PFSK-1 (cell line): ENCODE measurements around the gene ZNF37A.

Experiments
- FOXP2 ChIP-seq: optimal IDR thresholded peaks from 2 replicates; pipeline ENCODE3; 2011; ENCODE audit warnings: borderline replicate concordance, control low read depth, inconsistent platforms; ENCODE audit not compliant: insufficient read depth; ENCODE audit errors: extremely low read length, extremely low read depth
- POLR2AphosphoS5 ChIP-seq: IDR thresholded peaks from 2 replicates; pipeline ENCODE4 v1.6.1; 2012; ENCODE audit warnings: low read depth, mild to moderate bottlenecking, control low read depth, low read length, moderate library complexity
- SIN3A ChIP-seq: IDR thresholded peaks from 2 replicates; pipeline ENCODE4 v1.6.1; 2012; ENCODE audit warnings: mild to moderate bottlenecking, low read length, moderate library complexity, borderline replicate concordance; ENCODE audit not compliant: insufficient read depth
- TAF1 ChIP-seq: IDR thresholded peaks from 2 replicates; pipeline ENCODE4 v1.6.1; 2012; ENCODE audit warnings: low read length, control low read depth, borderline replicate concordance; ENCODE audit not compliant: insufficient read depth
- TF ChIP-seq, protein P1 (sequence below), 2 experiments: IDR thresholded peaks; 2 replicates each; pipeline versions ENCODE4 v1.6.1 to v1.8.0; 2011 to 2012; ENCODE audit warnings: low read depth in 2 of 2, low read length in 2 of 2, control low read depth in 1 of 2, inconsistent platforms in 1 of 2, mild to moderate bottlenecking in 1 of 2, moderate library complexity in 1 of 2; ENCODE audit not compliant: insufficient read depth in 1 of 2

DNA sequence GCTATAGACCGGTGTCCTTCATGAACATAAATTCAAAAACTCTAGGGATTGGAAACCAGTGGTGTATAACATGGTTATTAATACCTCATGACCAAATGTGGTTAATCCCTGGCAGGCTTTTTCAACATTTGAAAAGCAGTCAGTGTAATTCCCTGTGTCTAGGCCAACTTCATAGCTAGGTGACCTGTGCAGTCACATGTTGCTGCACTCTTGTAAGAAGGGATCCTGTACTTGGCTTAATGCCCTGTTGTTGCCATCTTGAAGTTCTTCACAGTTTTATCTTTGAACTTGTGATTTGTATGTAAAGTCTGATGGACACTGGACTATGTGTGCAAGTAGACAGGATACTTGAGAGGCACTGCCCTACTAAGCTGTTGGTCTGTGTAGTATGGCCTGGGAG, 43.9 kb upstream of the ZNF37A start:
- TF ChIP-seq POLR2AphosphoS5 (no peak), SIN3A (no peak), TAF1 (no peak), FOXP2 (no peak)
- TF ChIP-seq, protein P1, sequence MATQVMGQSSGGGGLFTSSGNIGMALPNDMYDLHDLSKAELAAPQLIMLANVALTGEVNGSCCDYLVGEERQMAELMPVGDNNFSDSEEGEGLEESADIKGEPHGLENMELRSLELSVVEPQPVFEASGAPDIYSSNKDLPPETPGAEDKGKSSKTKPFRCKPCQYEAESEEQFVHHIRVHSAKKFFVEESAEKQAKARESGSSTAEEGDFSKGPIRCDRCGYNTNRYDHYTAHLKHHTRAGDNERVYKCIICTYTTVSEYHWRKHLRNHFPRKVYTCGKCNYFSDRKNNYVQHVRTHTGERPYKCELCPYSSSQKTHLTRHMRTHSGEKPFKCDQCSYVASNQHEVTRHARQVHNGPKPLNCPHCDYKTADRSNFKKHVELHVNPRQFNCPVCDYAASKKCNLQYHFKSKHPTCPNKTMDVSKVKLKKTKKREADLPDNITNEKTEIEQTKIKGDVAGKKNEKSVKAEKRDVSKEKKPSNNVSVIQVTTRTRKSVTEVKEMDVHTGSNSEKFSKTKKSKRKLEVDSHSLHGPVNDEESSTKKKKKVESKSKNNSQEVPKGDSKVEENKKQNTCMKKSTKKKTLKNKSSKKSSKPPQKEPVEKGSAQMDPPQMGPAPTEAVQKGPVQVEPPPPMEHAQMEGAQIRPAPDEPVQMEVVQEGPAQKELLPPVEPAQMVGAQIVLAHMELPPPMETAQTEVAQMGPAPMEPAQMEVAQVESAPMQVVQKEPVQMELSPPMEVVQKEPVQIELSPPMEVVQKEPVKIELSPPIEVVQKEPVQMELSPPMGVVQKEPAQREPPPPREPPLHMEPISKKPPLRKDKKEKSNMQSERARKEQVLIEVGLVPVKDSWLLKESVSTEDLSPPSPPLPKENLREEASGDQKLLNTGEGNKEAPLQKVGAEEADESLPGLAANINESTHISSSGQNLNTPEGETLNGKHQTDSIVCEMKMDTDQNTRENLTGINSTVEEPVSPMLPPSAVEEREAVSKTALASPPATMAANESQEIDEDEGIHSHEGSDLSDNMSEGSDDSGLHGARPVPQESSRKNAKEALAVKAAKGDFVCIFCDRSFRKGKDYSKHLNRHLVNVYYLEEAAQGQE (IDR thresholded peaks at IDR 0.05; ENCODE audit: insufficient read depth in 1 of 2, low read depth in 2 of 2, low read length in 2 of 2): no peak
